Hepatocyte (in vitro differentiated cells): Measurements from ENCODE around the gene OXT. TPM values are rescaled to one million over a fixed set of nuclear protein-coding genes. Genes with fewer than 3 reads are reported as not detected.
"Not testable (repeated sequence)": the region's sequence is repeated elsewhere in the genome, so short reads cannot be mapped to it uniquely, and the experiment has no call there.

Source experiments
- DNase-seq: peaks from one replicate; pipeline ENCODE4 v3.0.0-alpha.2; 2016; ENCODE audit warnings: low spot score
- H2AFZ ChIP-seq: fragments of 200-600 bp; sonication (generic); 2 replicates; pipeline ENCODE4 v1.6.0; 2016; ENCODE audit warnings: antibody characterized with exemption, mild to moderate bottlenecking
- H3K27ac ChIP-seq: fragments of 200-600 bp; sonication (generic); 2 replicates; pipeline ENCODE4 v1.5.1; 2016; ENCODE audit warnings: mild to moderate bottlenecking
- H3K27me3 ChIP-seq: fragments of 200-600 bp; sonication (generic); 2 replicates; pipeline ENCODE4 v1.6.1; 2016
- H3K36me3 ChIP-seq: fragments of 200-600 bp; sonication (generic); replicated peaks from 2 replicates; pipeline ENCODE4 v1.5.1; 2016; ENCODE audit warnings: low read depth; ENCODE audit not compliant: insufficient read depth
- H3K4me1 ChIP-seq: fragments of 200-600 bp; sonication (generic); 2 replicates; pipeline ENCODE4 v1.5.1; 2016; ENCODE audit warnings: mild to moderate bottlenecking, moderate library complexity; ENCODE audit not compliant: insufficient read depth
- H3K4me2 ChIP-seq: fragments of 200-600 bp; sonication (generic); 2 replicates; pipeline ENCODE4 v1.6.0; 2016
- H3K4me3 ChIP-seq: fragments of 200-600 bp; sonication (generic); 2 replicates; pipeline ENCODE4 v1.5.1; 2016; ENCODE audit warnings: mild to moderate bottlenecking
- H3K79me2 ChIP-seq: fragments of 200-600 bp; sonication (generic); 2 replicates; pipeline ENCODE4 v1.6.0; 2017; ENCODE audit warnings: mild to moderate bottlenecking
- H3K9me2 ChIP-seq: fragments of 200-600 bp; sonication (generic); replicated peaks from 2 replicates; pipeline ENCODE4 v1.6.0; 2017; ENCODE audit warnings: mild to moderate bottlenecking; ENCODE audit not compliant: insufficient read depth
- H3K9me3 ChIP-seq: fragments of 200-600 bp; sonication (generic); 2 replicates; pipeline ENCODE4 v1.5.1; 2016; ENCODE audit warnings: low read depth, mild to moderate bottlenecking
- H4K20me1 ChIP-seq: fragments of 200-600 bp; sonication (generic); 2 replicates; pipeline ENCODE4 v1.6.0; 2016; ENCODE audit warnings: mild to moderate bottlenecking; ENCODE audit not compliant: insufficient read depth, poor library complexity, severe bottlenecking
- CTCF ChIP-seq: fragments of 200-600 bp; sonication (generic); IDR thresholded peaks from 2 replicates; pipeline ENCODE4 v1.5.1; 2016; ENCODE audit warnings: antibody characterized with exemption, mild to moderate bottlenecking; ENCODE audit not compliant: poor library complexity
- EZH2 ChIP-seq: fragments of 200-600 bp; sonication (generic); IDR thresholded peaks from 2 replicates; pipeline ENCODE4 v1.6.1; 2016; ENCODE audit warnings: antibody characterized with exemption, mild to moderate bottlenecking, borderline replicate concordance
- EZH2phosphoT487 ChIP-seq: fragments of 200-600 bp; sonication (generic); IDR thresholded peaks from one replicate; pipeline ENCODE4 v1.6.1; 2018; ENCODE audit warnings: antibody characterized with exemption, mild to moderate bottlenecking, low read depth, moderate library complexity; ENCODE audit not compliant: unreplicated experiment, severe bottlenecking
- WGBS: methylation state at CpG from one replicate; pipeline ENCODE4 v1.1.6; 2016; ENCODE audit warnings: low lambda C conversion rate; ENCODE audit errors: missing lambda C conversion rate; 5-methylcytosine and 5-hydroxymethylcytosine counted together
- polyA plus RNA-seq: library from polyadenylated mRNA; unstranded; fragments of >200 nt; fragmentation: Nextera tagmentation; extraction: Ambion mirVana; gene quantifications from 2 replicates; pipeline ENCODE4 v1.2.1, GENCODE V29; 2016
- total RNA-seq: library from RNA; depleted of rRNA; stranded (reverse); fragments of >200 nt; gene quantifications from 2 replicates; pipeline ENCODE4 v1.2.3, GENCODE V29; 2014

Gene OXT
- total and polyA plus RNA-seq, 2 experiments from 2014 or later: 3.4 TPM; not detected in 1

GRCh38 chr20:3047486-3048419 lies 23.7 kb upstream of the OXT start:
- Histone ChIP-seq H3K4me2 (peak overlapping the region; percentile 88), H3K79me2 (peaks cover 18% of the 10 kb centered on the region), H3K9me2 (no peaks in the 10 kb centered on the region), H4K20me1 (no peaks in the 10 kb centered on the region), H3K27ac (no peak overlapping the region), H3K4me1 (peaks cover 14% of the 10 kb centered on the region), H3K9me3 (no peaks in the 10 kb centered on the region), H3K4me3 (no peak overlapping the region), H3K27me3 (no peaks in the 10 kb centered on the region), H2AFZ (no peak overlapping the region), H3K36me3 (no peaks in the 10 kb centered on the region)
- no peak for TF ChIP-seq EZH2phosphoT487
- TF ChIP-seq EZH2: no peak
- no peak for TF ChIP-seq CTCF
- WGBS: 89% methylated on average over 14 of the region's 14 CpGs
- no peak for DNase-seq

GRCh38 chr20:3051385-3052019 lies 19.9 kb upstream of the OXT start:
- TF ChIP-seq CTCF (no peak), EZH2 (no peak), EZH2phosphoT487 (no peak)
- no peaks in the 10 kb centered on the region for H4K20me1 ChIP-seq
- WGBS: 66% methylated on average over 7 of the region's 7 CpGs
- no peak overlapping the region for H3K4me2 ChIP-seq
- no peaks in the 10 kb centered on the region for H3K36me3 ChIP-seq
- H3K4me3 ChIP-seq: no peak overlapping the region
- H3K4me1 ChIP-seq: peaks cover 9% of the 10 kb centered on the region
- no peaks in the 10 kb centered on the region for H3K9me2 ChIP-seq
- peaks cover 16% of the 10 kb centered on the region for H3K79me2 ChIP-seq
- H3K9me3 ChIP-seq: no peaks in the 10 kb centered on the region
- DNase-seq: no peak
- no peak overlapping the region for H2AFZ ChIP-seq
- H3K27ac ChIP-seq: no peak overlapping the region
- H3K27me3 ChIP-seq: no peaks in the 10 kb centered on the region

- no peaks in the 10 kb centered on the region for H3K9me3 ChIP-seq
- no peaks in the 10 kb centered on the region for H3K4me1 ChIP-seq
- H3K27ac ChIP-seq: no peak overlapping the region
- DNase-seq: no peak
- no peaks in the 10 kb centered on the region for H3K36me3 ChIP-seq
- WGBS: 96% methylated on average over 3 of the region's 3 CpGs
- no peaks in the 10 kb centered on the region for H3K79me2 ChIP-seq
- H2AFZ ChIP-seq: no peak overlapping the region
- H4K20me1 ChIP-seq: no peaks in the 10 kb centered on the region
- H3K4me2 ChIP-seq: no peak overlapping the region
- no peaks in the 10 kb centered on the region for H3K27me3 ChIP-seq
- no peaks in the 10 kb centered on the region for H3K9me2 ChIP-seq
- TF ChIP-seq EZH2phosphoT487 (no peak), EZH2 (no peak), CTCF (no peak)
- H3K4me3 ChIP-seq: no peak overlapping the region
Observed at GRCh38 chr20:3059489-3059888, 11.9 kb upstream of the OXT start.

- not testable (repeated sequence) for H3K36me3 ChIP-seq, H3K4me1 ChIP-seq, H3K27ac ChIP-seq, DNase-seq, H3K27me3 ChIP-seq, H3K9me2 ChIP-seq, H3K4me2 ChIP-seq, H2AFZ ChIP-seq, H3K4me3 ChIP-seq, H3K9me3 ChIP-seq, H3K79me2 ChIP-seq, H4K20me1 ChIP-seq
- 82% methylated on average over 6 of the region's 6 CpGs for WGBS
Observed at GRCh38 chr20:3064119-3064518, 7.3 kb upstream of the OXT start.
